Tibial nerve (tissue), 4 donors: Measurements from ENCODE around the gene CYP4F12.

Experiments
- CTCF ChIP-seq, 5 experiments: fragments of 200-600 bp in 3 of 5; fragments of 450-650 bp in 2 of 5; sonication (generic) in 3 of 5; IDR thresholded peaks; one replicate each; pipeline ENCODE4 v1.5.1; 2016 to 2019; ENCODE audit warnings: antibody characterized with exemption in 5 of 5, mild to moderate bottlenecking in 3 of 5, moderate library complexity in 2 of 5
- EP300 ChIP-seq, 2 donors: sonication (generic); formaldehyde crosslinking; IDR thresholded peaks; one replicate each; pipeline ENCODE4 v1.6.1; 2017; ENCODE audit warnings: antibody characterized with exemption in 2 of 2, mild to moderate bottlenecking in 1 of 2

GRCh38 chr19:15675560-15675959, 2.7 kb downstream of the CYP4F12 start:
- TF ChIP-seq CTCF (IDR thresholded peaks at IDR 0.05) (no peak), EP300 (IDR thresholded peaks at IDR 0.05) (no peak)
